Measurements from ENCODE around the gene CNKSR3.
A peak's percentile ranks its signal among the peaks of the same experiment; 100 is the strongest.

Gene CNKSR3

GRCh38 chr6:154500769-154501577 lies 9.5 kb downstream of the CNKSR3 start:
- peak; percentile 50 for TF ChIP-seq CTCF (IDR thresholded peaks at IDR 0.05; ENCODE audit: low read depth, low read length, missing control alignments)
- in situ Hi-C loops (cut with HindIII; ENCODE audit: low sequenced_read_pairs), result loop anchor here (10.0 kb wide), 1 partner anchor 86 kb away; no protein-coding TSS in a partner anchor
- no peak overlapping the region for H3K4me3 ChIP-seq (ENCODE audit: low read depth, low read length)
- DNase-seq (ENCODE audit: low read depth), result no peak

- TF ChIP-seq CTCF (IDR thresholded peaks at IDR 0.05; ENCODE audit: low read depth, low read length, missing control alignments), result no peak
- in situ Hi-C loops (cut with HindIII; ENCODE audit: low sequenced_read_pairs), result loop anchor here (10.0 kb wide), 1 partner anchor 85 kb away; no protein-coding TSS in a partner anchor
- H3K4me3 ChIP-seq (ENCODE audit: low read depth, low read length), result no peak overlapping the region
- no peak for DNase-seq (ENCODE audit: low read depth)
Measured at GRCh38 chr6:154499855-154500589, 10.5 kb downstream of the CNKSR3 start.

- no peak overlapping the region for H3K4me3 ChIP-seq (ENCODE audit: low read depth, low read length)
- in situ Hi-C loops (cut with HindIII; ENCODE audit: low sequenced_read_pairs), result no loop called here
- no peak for DNase-seq (ENCODE audit: low read depth)
- no peak for TF ChIP-seq CTCF (IDR thresholded peaks at IDR 0.05; ENCODE audit: low read depth, low read length, missing control alignments)
Measured at GRCh38 chr6:154498340-154498934, 12.0 kb downstream of the CNKSR3 start.

- TF ChIP-seq CTCF (IDR thresholded peaks at IDR 0.05; ENCODE audit: low read depth, low read length, missing control alignments), result no peak
- DNase-seq (ENCODE audit: low read depth), result no peak
- in situ Hi-C loops (cut with HindIII; ENCODE audit: low sequenced_read_pairs), result no loop called here
- H3K4me3 ChIP-seq (ENCODE audit: low read depth, low read length), result no peak overlapping the region
Measured at GRCh38 chr6:154496793-154497517, 13.5 kb downstream of the CNKSR3 start.

- TF ChIP-seq CTCF (IDR thresholded peaks at IDR 0.05; ENCODE audit: low read depth, low read length, missing control alignments), result no peak
- DNase-seq (ENCODE audit: low read depth), result no peak
- no peak overlapping the region for H3K4me3 ChIP-seq (ENCODE audit: low read depth, low read length)
- in situ Hi-C loops (cut with HindIII; ENCODE audit: low sequenced_read_pairs), result no loop called here
Measured at GRCh38 chr6:154496186-154496585, 14.3 kb downstream of the CNKSR3 start.
